GM12873 (cell line): ENCODE data around the gene ARID5B.
A peak's percentile ranks its signal among the peaks of the same experiment; 100 is the strongest.

Experiments used
- TF ChIP-seq, protein P1 (sequence below): IDR thresholded peaks from 2 replicates; pipeline ENCODE4 v1.5.1; 2012; ENCODE audit warnings: low read depth, mild to moderate bottlenecking, moderate library complexity, low read length, control low read depth; ENCODE audit not compliant: insufficient read depth; ENCODE audit errors: missing control alignments

The ARID5B gene

DNA sequence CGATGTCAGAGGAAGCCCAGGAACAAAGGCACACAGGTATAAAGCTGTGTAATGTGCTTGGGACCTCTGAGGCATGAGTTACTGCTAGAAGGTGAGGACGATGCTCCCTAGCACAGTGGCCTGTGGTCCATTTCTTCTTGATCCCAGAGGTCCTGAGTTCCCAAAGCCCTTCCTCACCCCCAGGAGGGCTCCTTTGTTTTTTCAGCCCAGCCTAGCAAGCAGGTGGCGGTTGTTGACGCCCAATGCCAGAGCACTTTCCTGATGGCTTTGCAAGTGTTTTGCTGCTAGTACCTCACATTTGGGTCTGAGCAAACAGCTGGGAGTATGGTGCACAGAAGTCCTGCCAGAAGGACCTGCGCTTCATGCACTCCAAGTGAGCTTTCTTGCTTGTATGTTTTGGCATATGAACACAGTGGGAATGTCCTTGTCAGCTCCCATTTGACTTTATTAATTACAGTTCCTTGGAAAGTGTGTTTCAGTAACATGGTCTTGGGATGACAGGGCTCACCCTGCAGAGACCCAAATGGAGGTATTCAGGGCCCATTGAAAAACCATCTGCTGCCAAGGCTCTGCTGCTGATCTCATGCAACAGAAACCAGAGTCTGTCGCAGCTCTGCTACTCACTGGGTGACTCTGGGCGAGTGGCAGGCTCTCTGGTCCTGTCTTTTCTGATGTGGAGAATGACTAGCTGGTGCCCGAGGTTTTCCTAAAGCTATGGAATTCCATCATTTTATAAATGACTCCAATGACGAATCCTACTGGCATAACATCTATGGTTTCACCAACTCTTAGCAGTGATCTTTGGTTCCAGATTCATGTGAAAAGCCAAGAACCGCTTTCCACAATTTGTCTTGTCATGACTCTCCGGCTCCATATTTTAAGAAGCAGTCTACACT lies 134.9 kb downstream of the ARID5B start:
- TF ChIP-seq, protein P1, sequence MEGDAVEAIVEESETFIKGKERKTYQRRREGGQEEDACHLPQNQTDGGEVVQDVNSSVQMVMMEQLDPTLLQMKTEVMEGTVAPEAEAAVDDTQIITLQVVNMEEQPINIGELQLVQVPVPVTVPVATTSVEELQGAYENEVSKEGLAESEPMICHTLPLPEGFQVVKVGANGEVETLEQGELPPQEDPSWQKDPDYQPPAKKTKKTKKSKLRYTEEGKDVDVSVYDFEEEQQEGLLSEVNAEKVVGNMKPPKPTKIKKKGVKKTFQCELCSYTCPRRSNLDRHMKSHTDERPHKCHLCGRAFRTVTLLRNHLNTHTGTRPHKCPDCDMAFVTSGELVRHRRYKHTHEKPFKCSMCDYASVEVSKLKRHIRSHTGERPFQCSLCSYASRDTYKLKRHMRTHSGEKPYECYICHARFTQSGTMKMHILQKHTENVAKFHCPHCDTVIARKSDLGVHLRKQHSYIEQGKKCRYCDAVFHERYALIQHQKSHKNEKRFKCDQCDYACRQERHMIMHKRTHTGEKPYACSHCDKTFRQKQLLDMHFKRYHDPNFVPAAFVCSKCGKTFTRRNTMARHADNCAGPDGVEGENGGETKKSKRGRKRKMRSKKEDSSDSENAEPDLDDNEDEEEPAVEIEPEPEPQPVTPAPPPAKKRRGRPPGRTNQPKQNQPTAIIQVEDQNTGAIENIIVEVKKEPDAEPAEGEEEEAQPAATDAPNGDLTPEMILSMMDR = no peak

DNA sequence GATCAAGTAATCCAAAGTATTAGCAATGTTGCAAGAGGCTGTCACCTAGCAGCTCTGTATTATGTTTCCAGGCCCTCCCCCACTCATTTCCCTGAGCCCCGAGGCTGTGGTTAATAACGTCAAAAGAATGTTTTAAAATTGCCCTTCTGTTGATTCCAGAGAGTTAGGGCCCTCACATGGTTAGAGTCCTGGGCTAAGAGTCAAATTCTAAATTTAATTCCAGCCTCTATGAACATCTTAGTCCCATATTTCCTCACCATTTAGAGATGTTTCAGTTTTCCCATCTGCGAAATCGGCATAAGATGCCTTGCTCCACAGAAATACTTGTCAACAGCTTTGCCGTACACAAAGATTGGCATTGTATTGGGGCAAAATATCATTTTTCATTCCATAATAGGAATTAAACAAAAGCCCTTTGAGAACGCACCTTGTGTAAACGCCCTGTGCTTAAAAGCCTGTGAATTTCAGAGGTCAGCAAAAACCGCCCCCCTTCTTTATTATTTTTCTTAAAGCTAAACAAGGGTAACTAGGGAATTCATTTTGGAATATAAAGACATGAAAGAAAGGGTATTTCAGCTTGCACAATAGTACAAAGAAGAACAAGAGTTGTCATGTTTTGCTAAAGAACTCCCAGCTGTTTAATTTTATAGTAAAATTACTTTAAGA lies 135.8 kb downstream of the ARID5B start:
- TF ChIP-seq, protein P1 = no peak

DNA sequence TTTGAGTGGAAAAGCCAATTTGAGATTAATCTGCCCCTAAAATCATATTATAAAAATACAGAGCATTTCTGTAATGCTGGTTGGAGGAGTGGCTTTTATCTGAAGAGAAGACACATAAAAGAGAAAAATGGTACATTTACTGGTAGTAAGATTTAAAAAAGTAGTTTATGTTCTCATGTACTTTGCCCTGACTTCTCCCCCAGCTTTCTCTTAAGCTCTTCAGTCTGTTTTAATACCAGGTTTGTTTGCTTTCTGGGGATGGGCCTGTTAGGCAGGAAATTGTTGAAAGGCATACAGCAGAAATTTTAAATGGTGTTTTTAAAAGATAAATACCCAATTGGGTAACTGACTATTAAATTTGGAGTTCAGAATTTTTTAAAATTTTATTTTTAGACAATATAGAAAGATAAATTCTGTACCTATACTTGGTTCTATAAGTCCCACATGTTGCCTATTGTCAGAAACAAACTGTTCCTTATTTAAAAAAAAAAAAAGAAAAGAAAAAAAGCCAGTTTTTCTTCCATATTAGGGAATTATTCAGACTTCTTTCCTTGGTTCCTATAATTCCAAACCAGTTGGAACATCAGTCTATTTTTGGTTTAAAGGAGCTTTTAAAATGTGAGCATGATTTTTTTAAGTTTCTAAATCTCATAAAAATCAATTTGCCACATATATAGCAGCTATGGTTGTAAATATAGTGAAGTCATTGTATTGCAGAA lies 136.6 kb downstream of the ARID5B start:
- TF ChIP-seq, protein P1 = no peak

DNA sequence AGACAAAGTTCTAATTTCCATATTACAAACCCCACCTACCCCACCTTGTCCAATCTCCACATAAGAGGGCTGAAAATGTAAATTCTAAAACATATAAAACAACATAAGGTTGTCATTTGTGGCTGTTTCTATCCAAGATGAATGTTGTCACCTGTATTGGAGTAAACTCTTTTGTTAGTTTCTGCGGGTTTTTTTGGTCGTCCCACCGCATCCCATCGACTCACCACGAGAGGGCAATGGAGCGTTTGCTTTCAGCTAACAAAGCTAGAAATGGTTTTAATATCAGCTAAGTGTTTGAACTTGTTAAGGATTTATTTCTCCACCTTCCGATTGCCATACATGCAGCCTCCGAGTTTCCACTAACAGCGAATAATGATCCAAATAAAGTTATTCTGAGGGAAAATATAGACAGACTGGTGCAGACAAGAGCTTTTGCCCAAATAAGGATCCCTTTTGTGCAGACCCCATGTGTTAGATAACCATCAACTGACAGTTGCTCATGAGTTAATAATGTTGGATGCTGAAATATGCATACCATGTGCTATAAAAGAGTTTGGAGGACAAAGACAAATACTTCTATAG lies 137.2 kb downstream of the ARID5B start:
- TF ChIP-seq, protein P1 = peak; percentile 79

DNA sequence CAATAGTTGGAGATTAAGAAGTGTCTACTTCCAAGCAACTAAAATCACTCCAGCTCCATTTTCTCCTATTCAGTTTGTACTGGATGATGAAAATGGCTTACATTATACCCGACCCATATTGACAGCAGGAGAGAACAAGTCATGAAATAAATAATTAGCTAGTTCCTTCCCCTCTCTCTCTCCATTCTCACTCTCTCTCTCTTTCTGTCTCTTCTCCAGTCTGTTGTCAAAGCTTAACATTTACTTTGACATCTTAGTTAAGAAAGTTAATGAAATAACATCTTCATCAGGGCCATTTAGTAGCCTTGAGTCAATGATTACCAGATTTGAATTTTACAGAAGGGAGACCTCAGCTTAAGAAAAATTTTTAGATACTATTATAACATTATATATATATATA lies 138.5 kb downstream of the ARID5B start:
- TF ChIP-seq, protein P1 = no peak

DNA sequence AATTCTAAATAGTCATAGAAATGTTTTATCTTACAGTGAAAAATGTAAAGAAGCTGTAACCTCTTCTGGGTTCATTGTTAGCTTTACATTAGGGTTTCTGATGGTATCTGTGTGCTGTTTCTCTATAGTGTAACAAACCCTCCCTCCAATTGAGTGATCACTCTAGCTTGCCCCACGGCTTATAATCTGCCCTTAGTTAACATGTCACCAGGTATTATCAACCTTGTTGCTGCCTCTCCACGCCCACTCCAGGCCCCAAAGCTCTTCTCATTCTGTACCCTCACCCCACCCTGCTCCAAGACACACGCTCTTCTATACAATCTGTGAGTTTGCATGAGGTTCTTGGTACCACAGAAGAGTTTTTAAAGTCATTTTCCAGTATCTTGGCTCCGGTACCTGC lies 139.4 kb downstream of the ARID5B start:
- TF ChIP-seq, protein P1 = no peak
